ENCODE measurements around the gene MYNN.

MYNN gene

GRCh38 chr3:169780742-169781141 lies 7.5 kb downstream of the MYNN start:
- FAIRE-seq: no peak

- no peak for FAIRE-seq
These were observed 8.1 kb downstream of the MYNN start for GRCh38 chr3:169781209-169781855.

GRCh38 chr3:169787120-169787519 lies 13.9 kb downstream of the MYNN start:
- FAIRE-seq: no peak

DNA sequence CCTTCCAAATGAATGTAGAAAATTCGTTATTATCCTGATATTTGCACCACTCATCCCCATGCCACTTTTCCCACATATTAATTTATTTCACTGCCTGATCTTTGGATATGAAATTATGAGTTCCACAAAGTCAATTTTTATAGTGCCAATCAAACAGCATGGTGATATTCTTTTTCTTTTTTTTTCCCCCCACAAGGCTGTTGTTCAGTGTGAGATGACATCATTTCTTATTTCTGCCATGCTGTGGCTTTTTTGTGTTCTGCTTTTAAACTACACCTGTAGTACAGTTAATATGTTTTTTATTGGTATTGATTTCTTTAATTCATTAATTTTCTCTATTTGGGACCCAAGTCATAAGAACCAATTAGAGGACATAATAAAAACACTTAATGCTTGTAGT lies 14.6 kb downstream of the MYNN start:
- no peak for FAIRE-seq

DNA sequence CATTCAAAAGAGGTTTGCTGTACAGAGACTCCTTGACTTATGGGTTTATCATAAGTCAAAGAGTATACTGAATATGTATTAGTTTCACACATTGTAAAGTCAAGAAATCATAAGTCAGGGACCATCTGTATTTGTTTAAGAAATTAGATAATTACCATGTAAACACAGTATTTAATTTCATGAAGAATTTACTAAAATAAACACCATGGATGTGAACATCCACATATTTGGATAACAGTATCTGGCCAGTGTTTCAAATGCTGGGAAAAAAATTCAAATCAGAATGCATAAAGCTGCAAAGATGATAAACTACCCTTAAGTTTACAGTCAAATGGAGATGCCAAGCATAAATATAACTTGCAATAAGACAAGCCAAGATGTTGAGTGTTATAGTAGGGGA lies 17.0 kb downstream of the MYNN start:
- FAIRE-seq: no peak

DNA sequence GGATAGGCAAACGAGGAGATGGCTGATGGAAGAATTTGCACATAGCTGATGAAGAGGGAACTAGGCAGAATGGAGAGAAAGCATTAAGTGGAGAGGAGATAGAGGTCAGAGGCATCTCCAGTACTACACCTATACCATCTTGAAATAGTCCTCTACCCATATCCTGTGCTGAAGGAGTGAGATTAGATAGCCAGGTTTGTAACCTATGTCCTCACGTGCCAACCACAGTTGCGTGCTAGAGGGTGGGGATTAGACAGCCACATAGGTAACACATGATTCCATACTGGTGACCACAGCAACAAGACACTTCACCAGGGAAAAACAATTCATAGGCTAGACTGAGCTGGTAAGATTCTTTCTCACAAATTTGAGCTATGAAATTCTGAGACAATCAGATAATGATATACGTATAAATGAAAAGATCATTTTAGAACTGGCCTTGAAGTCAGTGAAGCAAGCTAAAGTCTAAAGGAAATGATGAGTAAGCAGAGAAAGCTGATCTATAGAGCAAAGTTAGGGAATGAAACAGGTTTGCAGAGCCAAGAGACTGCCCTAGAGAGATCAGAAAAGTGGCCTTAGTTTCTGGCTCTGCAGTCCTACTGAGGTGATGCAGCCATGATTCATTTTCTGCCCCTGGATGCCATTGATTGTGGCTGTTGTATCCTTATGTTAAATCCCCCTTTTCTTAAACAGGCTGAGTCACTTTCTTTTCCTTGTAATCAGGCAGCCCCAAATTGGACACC lies 17.7 kb downstream of the MYNN start:
- no peak for FAIRE-seq

GRCh38 chr3:169792359-169792758 lies 19.2 kb downstream of the MYNN start:
- no peak for FAIRE-seq

DNA sequence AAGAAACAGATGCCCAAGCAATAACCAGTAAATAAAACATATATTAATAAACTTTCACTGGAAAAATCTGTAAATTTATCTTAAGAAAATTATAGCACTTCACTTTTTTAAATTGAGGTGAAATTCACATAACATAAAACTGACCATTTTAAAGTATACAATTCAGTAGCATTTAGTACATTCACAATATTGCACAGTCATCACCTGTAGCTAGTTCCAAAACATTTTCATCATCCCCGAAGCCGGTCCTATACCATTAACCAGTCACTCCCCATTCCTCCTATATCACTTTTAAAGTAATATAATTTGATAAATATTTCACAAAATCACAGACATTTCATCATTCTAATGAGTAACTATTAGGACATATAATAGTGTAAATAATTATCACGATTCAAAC lies 31.5 kb downstream of the MYNN start:
- no peak for FAIRE-seq

DNA sequence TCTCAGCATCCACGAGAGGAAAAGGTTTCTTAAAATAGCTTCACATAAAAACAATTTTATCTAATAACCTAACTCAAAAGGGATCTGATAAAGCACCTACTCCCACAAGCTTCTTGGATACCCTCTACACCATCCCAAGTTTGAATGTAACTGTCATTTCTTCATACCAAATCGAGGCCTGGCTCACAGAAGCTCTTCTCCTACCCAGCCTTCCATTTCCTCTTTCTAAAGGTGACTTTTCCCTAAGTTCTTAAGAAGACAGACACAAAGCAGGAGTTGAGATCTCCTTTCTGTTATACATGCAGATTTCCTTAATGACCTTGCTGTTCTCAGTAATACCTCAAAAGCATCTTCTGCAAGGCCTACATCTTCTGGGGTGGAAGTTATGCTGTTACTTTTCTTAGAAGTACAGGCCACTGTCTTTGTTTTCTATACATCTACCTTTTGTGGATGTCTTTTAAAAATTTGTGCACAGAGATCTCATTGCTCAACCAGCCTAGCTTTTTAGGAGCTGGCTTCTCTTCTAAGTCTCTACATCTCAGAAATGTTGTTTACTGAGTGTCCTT lies 36.1 kb downstream of the MYNN start:
- no peak for FAIRE-seq

- no peak for FAIRE-seq
These were observed 38.6 kb downstream of the MYNN start for GRCh38 chr3:169811631-169812331.

DNA sequence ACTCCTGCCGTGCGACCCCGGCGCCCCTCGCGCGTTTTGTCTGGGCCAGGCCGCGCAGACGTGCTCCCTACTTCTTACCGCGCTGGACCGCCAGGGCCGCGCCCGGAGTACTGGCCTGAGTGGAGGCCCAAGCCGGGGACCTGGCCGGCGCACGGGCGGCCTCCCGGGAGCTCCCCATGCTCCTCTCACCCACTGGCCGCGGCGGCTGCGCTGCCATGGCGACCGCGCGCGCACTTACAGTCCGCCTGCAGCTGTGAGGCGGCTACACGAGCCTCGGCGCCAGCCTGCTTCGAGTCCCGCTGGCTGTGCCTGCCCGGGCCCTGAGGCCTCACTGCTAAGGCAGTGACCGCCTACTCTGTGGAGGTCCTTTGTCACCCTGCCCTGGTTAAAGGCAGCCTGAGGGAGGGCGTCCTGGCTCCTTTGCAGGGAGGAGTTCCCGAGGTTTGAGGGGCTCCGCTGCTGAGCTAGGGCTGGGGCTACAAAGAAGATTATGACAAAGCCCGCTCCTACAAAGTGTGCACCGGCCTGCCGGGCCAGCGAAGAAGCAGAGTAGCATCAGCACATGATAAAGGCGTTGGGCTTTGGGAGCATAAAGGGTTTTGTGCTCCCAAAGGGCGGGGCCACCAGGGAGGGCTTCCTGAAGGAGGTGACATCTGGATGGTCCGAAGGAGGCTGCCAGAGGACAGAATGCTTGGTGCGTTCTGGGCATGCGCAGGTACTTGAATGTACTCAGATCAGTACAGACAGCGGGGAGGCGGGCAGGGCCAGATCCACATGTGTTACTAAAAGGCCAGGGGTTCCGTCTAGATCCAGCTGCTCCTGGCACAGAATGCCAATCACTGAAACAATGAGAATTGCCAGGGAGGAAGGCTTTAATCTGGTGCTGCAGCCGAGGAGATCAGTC lies 39.4 kb downstream of the MYNN start, which contains the start of the genes LRRC34 and LRRIQ4:
TSS of gene LRRC34 (minus strand) at position 573 of the 904 bp plus-strand sequence. CDS start at position 217, 356 bp downstream.
TSS of gene LRRIQ4 (plus strand) at position 539 of the 904 bp plus-strand sequence. CDS start 9,052 bp downstream, outside the sequence.
- FAIRE-seq: no peak

GRCh38 chr3:169813278-169813677 lies 40.1 kb downstream of the MYNN start:
- no peak for FAIRE-seq

DNA sequence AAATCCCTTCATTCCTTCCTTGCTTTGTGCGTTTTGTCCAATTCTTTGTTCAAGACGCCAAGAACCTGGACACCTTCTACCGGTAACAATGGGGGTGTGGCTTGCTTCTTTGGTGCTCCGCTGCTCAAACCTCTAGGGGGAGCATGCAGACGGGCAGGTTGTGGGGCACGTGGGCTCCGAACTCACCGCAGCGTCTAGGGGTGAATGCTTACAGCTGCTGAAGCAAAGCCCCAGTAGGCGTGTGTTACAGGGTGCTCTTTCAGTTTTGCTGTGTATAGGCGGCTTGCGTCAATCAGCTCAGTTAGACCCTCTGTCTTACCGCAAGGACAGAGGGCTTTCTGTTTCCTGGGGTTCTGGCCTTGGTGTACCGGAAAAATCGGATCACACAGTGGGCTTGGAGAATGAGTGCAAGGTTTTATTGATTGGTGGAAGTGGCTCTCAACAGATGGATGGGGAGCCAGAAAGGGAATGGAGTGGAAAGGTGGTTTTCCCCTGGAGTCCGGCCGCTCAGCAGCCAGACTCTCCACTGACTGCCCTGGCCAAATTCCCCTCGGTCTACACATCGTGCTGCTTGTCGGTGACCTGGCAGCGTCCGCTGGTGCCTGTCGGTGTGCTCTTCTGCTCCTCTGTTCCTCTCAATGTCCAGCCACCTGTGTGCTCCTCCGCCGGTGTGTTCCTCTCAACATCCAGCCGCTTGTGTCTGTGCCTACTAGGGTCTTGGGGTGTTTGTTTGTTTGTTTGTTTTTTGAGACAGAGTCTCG lies 40.7 kb downstream of the MYNN start:
- FAIRE-seq: no peak

DNA sequence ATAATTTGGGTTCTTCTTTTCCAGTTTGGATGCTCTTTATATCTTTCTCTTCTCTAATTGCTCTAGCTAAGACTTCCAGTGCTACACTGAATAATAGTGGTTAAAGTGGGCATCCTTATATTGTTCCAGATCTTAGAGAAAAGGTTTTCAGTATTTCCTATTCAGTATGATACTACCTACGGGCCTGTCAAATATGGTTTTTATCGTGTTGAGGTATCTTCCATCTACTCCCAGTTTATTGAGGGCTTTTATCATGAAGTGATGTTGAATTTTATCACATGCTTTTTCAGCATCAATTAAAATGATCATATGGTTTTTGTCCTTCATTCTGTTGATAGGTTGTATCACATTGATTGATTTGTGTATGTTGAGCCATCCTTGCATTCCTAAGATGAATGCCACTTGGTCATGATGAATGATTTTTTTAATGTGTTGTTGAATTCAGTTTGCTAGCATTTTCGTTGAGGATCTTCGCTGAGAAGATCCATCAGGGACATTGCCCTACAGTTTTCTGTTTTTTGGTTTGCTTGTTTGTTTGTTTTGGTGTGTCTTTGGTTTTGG lies 42.5 kb downstream of the MYNN start:
- FAIRE-seq: no peak

DNA sequence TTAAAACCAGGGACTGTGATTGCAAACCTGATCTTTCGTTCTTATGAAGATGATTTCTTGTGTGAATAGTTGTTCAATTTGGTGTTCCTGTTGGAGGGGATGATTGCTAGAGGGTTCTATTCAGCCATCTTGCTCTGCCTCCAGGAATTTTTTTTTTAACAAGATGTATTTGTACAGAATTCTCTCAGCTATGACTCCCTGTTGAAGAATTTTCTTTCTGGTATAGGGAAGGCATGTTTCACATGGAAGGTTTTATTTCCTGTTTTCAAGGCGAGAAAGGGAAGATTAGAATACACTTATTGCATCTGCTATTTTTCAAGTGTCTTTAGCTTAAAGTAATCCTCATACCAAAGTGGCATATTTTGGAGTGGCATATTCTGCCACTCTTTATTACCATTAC lies 45.1 kb downstream of the MYNN start:
- no peak for FAIRE-seq

DNA sequence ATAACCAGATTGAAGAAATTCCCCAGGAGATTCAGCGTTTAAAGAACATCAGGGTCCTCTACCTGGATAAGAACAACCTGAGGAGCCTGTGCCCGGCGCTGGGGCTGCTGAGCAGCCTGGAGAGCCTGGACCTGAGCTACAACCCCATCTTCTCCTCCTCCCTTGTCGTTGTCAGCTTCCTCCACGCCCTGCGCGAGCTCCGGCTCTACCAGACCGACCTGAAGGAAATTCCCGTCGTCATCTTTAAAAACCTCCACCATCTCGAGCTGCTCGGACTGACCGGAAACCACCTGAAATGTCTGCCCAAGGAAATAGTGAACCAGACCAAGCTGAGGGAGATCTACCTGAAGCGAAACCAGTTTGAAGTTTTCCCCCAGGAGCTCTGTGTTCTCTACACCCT lies 48.9 kb downstream of the MYNN start:
- no peak for FAIRE-seq

GRCh38 chr3:169822540-169822939 lies 49.3 kb downstream of the MYNN start:
- FAIRE-seq: no peak

- FAIRE-seq: no peak
These were observed 49.8 kb downstream of the MYNN start for GRCh38 chr3:169822983-169823382.

DNA sequence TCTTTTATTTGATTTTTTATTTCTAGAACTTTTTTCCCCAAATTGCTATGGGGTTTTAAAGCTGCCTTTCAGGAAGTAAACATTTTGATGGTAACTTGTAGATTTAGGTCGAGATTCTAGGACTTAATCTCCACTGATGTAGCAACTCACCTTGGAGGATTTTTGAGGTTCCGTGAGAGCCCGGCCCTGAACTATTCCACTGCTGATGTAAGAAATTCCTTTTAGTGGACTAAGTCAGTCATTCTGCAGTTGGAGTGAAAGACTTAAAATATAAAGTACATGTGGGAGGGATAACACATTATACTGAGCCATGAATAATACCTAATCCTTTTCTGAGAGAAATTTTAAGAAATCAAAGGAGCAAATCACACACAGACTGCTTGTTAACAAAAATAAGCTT lies 52.1 kb downstream of the MYNN start:
- FAIRE-seq: no peak

DNA sequence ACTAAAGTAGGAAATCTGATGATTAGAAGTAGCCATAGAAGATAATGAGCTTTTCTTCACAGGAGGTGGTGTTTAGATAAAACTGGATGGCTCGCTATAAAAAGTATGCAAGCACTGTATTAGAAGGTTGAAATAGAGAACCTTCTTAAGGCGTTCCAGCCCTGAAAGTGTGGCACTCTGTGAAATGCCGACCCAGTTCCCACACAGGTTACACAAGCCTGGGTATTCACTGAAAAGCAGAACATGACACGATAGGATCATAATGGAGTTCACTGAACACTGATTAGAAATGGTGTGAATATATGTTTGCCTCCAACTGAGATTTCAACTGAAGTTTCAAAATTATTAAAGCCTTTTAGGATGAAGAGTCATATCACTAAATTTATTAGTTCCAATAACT lies 54.5 kb downstream of the MYNN start:
- FAIRE-seq: no peak

DNA sequence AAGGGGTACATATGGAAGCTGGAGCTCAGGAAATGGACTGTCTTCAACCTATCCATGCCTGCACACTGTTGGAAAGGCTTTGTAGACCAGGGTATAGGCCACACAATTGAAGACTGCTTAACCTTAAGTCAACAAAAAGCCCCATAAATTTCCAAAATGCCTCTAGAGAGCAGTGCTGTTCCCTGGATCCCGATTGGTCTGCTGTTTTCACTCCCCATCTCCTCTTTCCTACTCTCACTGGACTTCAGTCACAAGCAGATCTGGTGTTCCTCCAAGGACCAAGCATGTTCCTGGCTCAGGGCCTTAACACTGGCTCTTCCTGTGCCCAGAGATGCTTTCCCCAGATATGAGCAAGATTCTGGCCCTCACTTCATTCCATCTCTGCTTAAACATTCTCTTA lies 62.3 kb downstream of the MYNN start:
- no peak for FAIRE-seq
